ENCODE results near the gene TOM1. TPM values are rescaled to one million over a fixed set of nuclear protein-coding genes. Genes with fewer than 3 reads are reported as not detected.

Gene TOM1
- total and polyA plus RNA-seq, 2 of the 13 experiments (the other 11 are each of a cell fraction or from before 2014, with no cell fraction given), result 30.8 to 87.3 TPM

- Histone ChIP-seq H3K36me3 (replicated peaks in 1 of 2; ENCODE audit: control insufficient read depth in 1 of 2, insufficient read depth in 2 of 2, low read length in 2 of 2) (peaks cover 19 to 81% of the 10 kb centered on the region in 2 experiments), H2AFZ (ENCODE audit: low read length) (no peak overlapping the region), H3K4me3 (replicated peaks in 1 of 3; ENCODE audit: insufficient read depth in 1 of 3, low read depth in 2 of 3, low read length in 3 of 3) (no peak overlapping the region), H3K27me3 (ENCODE audit: control insufficient read depth in 1 of 2, insufficient read depth in 2 of 2, low read length in 2 of 2) (no peaks in the 10 kb centered on the region), H3K4me1 (ENCODE audit: insufficient read depth, low read length) (no peaks in the 10 kb centered on the region), H3K4me2 (ENCODE audit: low read depth, low read length) (no peak overlapping the region), H3K79me2 (ENCODE audit: insufficient read depth, low read length) (no peaks in the 10 kb centered on the region), H3K27ac (ENCODE audit: extremely low read length, insufficient read depth, low read length) (no peak overlapping the region), H4K20me1 (ENCODE audit: insufficient read depth, low read length) (no peaks in the 10 kb centered on the region), H3K9ac (ENCODE audit: insufficient read depth, low read depth, low read length) (no peak overlapping the region), H3K9me3 (ENCODE audit: low read length) (no peaks in the 10 kb centered on the region)
- intact Hi-C loops (cut with micrococcal nuclease; ENCODE audit: unreplicated experiment) (no loop called here), in situ Hi-C loops (cut with HindIII; ENCODE audit: extremely low pct_ligation_motif_present, low pct_unique_long_range_greater_than_20kb) (no loop called here)
- DNase-seq (ENCODE audit: low spot score) (no peak), FAIRE-seq (no peak), ATAC-seq (no peak)
- ChIA-PET POLR2A (no interaction called here), CTCF (ENCODE audit: low intra/inter-chr PET ratio, low total read pairs) (no interaction called here)
- no peak for TF ChIP-seq ZNF674 (CRISPR knock-in tag; IDR thresholded peaks at IDR 0.05; ENCODE audit: low read depth)
- TF ChIP-seq U2AF2 (IDR thresholded peaks at IDR 0.05; ENCODE audit: low read depth, low read length), result no peak
- no peak for TF ChIP-seq HINFP (CRISPR knock-in tag; IDR thresholded peaks at IDR 0.05; ENCODE audit: low read depth)
- no peak for TF ChIP-seq MLX (CRISPR knock-in tag; IDR thresholded peaks at IDR 0.05)
- no peak for TF ChIP-seq ZNF431 (CRISPR knock-in tag; IDR thresholded peaks at IDR 0.05; ENCODE audit: borderline replicate concordance, low read depth)
- TF ChIP-seq KLF6 (CRISPR knock-in tag; IDR thresholded peaks at IDR 0.05), result no peak
- TF ChIP-seq ZNF839 (CRISPR knock-in tag; IDR thresholded peaks at IDR 0.05; ENCODE audit: borderline replicate concordance), result no peak
- BruUV-seq (replicated peaks), result no TSS peak
- WGBS (ENCODE audit: low lambda C conversion rate), result 100% methylated on average over 1 of the region's 1 CpG
Measured at GRCh38 chr22:35288116-35288515, 11.6 kb upstream of the TOM1 start.

GRCh38 chr22:35292786-35293185, 6.9 kb upstream of the TOM1 start:
- POLR2A ChIA-PET, result no interaction called here
- H3K9ac ChIP-seq (ENCODE audit: insufficient read depth, low read depth, low read length), result no peak overlapping the region
- no peaks in the 10 kb centered on the region for H4K20me1 ChIP-seq (ENCODE audit: insufficient read depth, low read length)
- no peak overlapping the region for H3K4me3 ChIP-seq (replicated peaks in 1 of 3; ENCODE audit: insufficient read depth in 1 of 3, low read depth in 2 of 3, low read length in 3 of 3)
- BruUV-seq (replicated peaks), result no TSS peak
- H2AFZ ChIP-seq (ENCODE audit: low read length), result no peak overlapping the region
- 95% methylated on average over 3 of the region's 3 CpGs for WGBS (ENCODE audit: low lambda C conversion rate)
- H3K9me3 ChIP-seq (ENCODE audit: low read length), result no peaks in the 10 kb centered on the region
- H3K4me2 ChIP-seq (ENCODE audit: low read depth, low read length), result no peak overlapping the region
- no peaks in the 10 kb centered on the region for H3K79me2 ChIP-seq (ENCODE audit: insufficient read depth, low read length)
- peaks cover 4% of the 10 kb centered on the region; the same call in 1 of the 2 replicates for H3K4me1 ChIP-seq (ENCODE audit: insufficient read depth, low read length)
- no peak overlapping the region for H3K27ac ChIP-seq (ENCODE audit: extremely low read length, insufficient read depth, low read length)
- in situ Hi-C loops (cut with HindIII; ENCODE audit: extremely low pct_ligation_motif_present, low pct_unique_long_range_greater_than_20kb), result no loop called here
- no peak for FAIRE-seq
- H3K27me3 ChIP-seq (ENCODE audit: control insufficient read depth in 1 of 2, insufficient read depth in 2 of 2, low read length in 2 of 2), result no peaks in the 10 kb centered on the region
- H3K36me3 ChIP-seq (replicated peaks in 1 of 2; ENCODE audit: control insufficient read depth in 1 of 2, insufficient read depth in 2 of 2, low read length in 2 of 2), result peaks cover 21 to 62% of the 10 kb centered on the region in 2 experiments
- no peak for ATAC-seq
- DNase-seq (ENCODE audit: low spot score), result no peak
- CTCF ChIA-PET (ENCODE audit: low intra/inter-chr PET ratio, low total read pairs), result no interaction called here
- intact Hi-C loops (cut with micrococcal nuclease; ENCODE audit: unreplicated experiment), result no loop called here
- TF ChIP-seq ZBTB37 (CRISPR knock-in tag; IDR thresholded peaks at IDR 0.05), result no peak
- no peak for TF ChIP-seq SRSF9 (IDR thresholded peaks at IDR 0.05; ENCODE audit: borderline replicate concordance, insufficient read depth, low read depth, low read length, poor library complexity, severe bottlenecking)
- TF ChIP-seq SMARCC2 (IDR thresholded peaks at IDR 0.05), result no peak
- no peak for TF ChIP-seq HOXD1 (CRISPR knock-in tag; IDR thresholded peaks at IDR 0.05)
- TF ChIP-seq ZFP37 (CRISPR knock-in tag; IDR thresholded peaks at IDR 0.05; ENCODE audit: borderline replicate concordance), result no peak
